Kidney epithelial cell (primary cell): ENCODE data around the gene R3HDM4. TPM values are rescaled to one million over a fixed set of nuclear protein-coding genes. Genes with fewer than 3 reads are reported as not detected.

Experiments
- DNase-seq: peaks from one replicate; pipeline ENCODE4 v3.0.0-alpha.2; 2010; ENCODE audit warnings: low read depth
- H3K27me3 ChIP-seq: 2 replicates; pipeline ENCODE4 v1.6.0; 2011; ENCODE audit warnings: low read length; ENCODE audit not compliant: control insufficient read depth, insufficient read depth
- H3K36me3 ChIP-seq: 2 replicates; pipeline ENCODE4 v1.5.1; 2011; ENCODE audit warnings: low read length; ENCODE audit not compliant: control insufficient read depth, insufficient read depth
- H3K4me3 ChIP-seq: 2 replicates; pipeline ENCODE4 v1.5.1; 2011; ENCODE audit warnings: low read depth, mild to moderate bottlenecking, control low read depth, low read length
- total RNA-seq: library from RNA; depleted of rRNA; stranded (reverse); fragments of >200 nt; gene quantifications from 2 replicates; pipeline ENCODE4 v1.2.3, GENCODE V29; 2015
- TF ChIP-seq, protein P1 (sequence below): IDR thresholded peaks from 2 replicates; pipeline ENCODE4 v1.5.1; 2011; ENCODE audit warnings: mild to moderate bottlenecking, moderate library complexity, low read length, control low read depth, inconsistent platforms; ENCODE audit not compliant: insufficient read depth, poor library complexity, severe bottlenecking

Gene R3HDM4
- total RNA-seq, 1 donor from 2014 or later, result 61.5 TPM

DNA sequence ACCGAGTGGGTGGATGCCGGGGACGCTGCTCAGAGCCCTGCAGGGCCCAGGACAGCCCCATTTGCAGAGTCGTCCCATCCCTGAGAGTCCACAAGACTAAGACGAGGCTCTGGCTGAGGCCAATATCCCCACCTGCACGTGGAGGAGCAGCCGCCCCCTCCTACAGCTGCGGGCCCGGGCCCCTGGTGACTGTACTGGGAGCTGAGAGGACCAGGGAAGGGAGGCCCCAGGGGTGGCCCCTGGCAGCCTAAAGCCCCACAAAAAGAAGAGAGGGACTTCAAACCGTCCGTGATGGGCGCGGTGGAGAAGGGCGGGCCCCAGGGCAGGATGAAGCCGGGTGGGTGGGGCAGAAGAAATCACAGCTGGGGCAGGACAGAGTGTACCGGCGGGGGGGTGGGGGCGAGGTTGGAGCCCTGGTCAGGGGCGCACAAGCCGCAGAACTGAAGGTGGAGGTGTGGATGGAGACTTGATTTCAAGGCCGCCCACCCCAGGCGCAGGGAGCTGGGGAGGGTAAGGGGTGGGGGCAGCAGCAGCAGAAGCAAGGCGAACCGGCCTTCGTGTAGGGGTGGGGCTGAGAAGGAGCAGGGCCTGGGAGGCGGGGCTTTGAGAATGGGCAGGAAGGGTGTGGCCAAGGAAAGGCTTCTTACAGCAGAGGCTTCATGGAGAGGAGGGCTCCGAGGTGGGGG is 40.6 kb downstream of the R3HDM4 start:
- TF ChIP-seq, protein P1, sequence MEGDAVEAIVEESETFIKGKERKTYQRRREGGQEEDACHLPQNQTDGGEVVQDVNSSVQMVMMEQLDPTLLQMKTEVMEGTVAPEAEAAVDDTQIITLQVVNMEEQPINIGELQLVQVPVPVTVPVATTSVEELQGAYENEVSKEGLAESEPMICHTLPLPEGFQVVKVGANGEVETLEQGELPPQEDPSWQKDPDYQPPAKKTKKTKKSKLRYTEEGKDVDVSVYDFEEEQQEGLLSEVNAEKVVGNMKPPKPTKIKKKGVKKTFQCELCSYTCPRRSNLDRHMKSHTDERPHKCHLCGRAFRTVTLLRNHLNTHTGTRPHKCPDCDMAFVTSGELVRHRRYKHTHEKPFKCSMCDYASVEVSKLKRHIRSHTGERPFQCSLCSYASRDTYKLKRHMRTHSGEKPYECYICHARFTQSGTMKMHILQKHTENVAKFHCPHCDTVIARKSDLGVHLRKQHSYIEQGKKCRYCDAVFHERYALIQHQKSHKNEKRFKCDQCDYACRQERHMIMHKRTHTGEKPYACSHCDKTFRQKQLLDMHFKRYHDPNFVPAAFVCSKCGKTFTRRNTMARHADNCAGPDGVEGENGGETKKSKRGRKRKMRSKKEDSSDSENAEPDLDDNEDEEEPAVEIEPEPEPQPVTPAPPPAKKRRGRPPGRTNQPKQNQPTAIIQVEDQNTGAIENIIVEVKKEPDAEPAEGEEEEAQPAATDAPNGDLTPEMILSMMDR, result no peak
- H3K27me3 ChIP-seq, result no peaks in the 10 kb centered on the region
- no peak for DNase-seq
- peaks cover 6% of the 10 kb centered on the region for H3K36me3 ChIP-seq
- H3K4me3 ChIP-seq, result no peak overlapping the region

DNA sequence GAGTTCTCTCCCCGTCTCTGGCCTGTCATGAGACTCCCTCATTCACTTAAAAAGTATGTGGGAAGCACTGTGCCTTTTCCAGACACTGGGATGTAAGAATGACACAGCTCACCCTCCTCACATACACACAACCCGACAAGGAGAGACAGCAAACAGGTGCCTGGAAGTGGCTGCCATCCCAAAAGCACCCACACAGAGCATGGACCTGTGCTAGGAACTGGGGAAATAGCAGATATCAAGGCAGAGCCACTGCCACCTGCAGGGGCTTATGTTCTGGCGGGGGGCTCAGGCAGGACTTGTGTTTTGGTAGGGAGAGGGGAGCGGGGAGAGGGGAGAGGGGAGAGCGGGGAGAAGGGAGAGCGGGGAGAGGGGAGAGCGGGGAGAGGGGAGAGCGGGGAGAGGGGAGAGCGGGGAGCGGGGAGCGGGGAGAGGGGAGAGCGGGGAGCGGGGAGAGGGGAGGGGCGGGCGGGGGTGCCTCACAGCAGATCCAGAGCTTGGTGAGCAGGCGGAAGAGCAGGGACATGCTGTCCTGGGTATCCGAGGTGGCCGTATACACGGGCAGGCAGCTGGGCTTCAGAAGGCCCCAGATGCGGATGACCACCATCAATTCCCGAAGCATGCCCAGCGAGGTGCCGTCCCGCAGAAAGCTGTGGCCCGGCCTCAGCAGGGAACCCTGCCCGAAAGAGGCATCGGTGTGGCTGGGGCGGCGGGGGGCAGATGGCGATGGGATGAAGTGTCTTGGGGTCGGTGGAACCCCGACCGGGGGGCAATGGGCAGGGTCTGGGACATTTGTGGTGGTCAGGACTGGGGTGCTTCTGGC is 41.4 kb downstream of the R3HDM4 start:
- no peak for DNase-seq
- H3K36me3 ChIP-seq, result peaks cover 6% of the 10 kb centered on the region
- H3K4me3 ChIP-seq, result no peak overlapping the region
- TF ChIP-seq, protein P1, result no peak
- no peaks in the 10 kb centered on the region for H3K27me3 ChIP-seq

DNA sequence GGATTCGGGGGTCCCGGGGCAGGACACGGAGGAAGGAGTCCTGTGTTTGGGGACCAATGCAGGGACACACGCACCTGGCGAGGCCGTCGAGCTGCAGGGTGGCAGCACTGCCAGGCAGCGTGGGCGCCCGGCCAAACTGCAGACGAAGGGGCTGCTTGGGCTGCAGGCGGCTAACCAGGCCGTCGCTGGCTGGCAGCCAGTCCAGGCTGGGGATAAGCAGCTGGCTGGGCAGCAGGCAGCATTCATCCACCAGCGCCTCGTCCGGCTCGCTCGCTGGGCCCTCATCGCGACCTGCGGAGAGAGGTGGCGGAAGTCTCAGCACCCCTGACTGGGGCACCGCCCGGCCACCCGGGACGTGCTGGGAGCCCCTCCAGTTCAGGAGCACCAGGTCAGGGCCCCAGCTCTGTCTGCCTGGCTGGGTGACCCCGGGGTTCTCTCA is 42.0 kb downstream of the R3HDM4 start:
- TF ChIP-seq, protein P1, result no peak
- H3K4me3 ChIP-seq, result no peak overlapping the region
- H3K36me3 ChIP-seq, result peaks cover 6% of the 10 kb centered on the region
- no peaks in the 10 kb centered on the region for H3K27me3 ChIP-seq
- no peak for DNase-seq

DNA sequence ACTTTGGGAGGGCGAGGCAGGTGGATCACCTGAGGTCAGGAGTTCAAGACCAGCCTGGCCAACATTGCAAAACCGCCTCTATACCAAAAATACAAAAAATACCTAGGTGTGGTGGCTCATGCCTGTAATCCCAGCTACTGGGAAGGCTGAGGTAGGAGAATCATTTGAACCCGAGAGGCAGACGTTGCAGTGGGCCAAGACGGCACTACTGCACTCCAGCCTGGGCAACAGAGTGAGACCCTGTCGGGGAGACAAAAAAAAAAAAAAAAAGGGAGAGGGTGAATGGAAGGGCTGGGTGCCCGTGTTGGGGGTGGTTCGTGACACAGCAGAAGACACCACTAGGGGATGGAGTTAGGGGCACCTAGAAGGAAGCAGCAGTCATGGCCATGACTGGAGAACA is 42.7 kb downstream of the R3HDM4 start:
- DNase-seq, result no peak
- peaks cover 6% of the 10 kb centered on the region for H3K36me3 ChIP-seq
- TF ChIP-seq, protein P1, result no peak
- H3K4me3 ChIP-seq, result no peak overlapping the region
- no peaks in the 10 kb centered on the region for H3K27me3 ChIP-seq

DNA sequence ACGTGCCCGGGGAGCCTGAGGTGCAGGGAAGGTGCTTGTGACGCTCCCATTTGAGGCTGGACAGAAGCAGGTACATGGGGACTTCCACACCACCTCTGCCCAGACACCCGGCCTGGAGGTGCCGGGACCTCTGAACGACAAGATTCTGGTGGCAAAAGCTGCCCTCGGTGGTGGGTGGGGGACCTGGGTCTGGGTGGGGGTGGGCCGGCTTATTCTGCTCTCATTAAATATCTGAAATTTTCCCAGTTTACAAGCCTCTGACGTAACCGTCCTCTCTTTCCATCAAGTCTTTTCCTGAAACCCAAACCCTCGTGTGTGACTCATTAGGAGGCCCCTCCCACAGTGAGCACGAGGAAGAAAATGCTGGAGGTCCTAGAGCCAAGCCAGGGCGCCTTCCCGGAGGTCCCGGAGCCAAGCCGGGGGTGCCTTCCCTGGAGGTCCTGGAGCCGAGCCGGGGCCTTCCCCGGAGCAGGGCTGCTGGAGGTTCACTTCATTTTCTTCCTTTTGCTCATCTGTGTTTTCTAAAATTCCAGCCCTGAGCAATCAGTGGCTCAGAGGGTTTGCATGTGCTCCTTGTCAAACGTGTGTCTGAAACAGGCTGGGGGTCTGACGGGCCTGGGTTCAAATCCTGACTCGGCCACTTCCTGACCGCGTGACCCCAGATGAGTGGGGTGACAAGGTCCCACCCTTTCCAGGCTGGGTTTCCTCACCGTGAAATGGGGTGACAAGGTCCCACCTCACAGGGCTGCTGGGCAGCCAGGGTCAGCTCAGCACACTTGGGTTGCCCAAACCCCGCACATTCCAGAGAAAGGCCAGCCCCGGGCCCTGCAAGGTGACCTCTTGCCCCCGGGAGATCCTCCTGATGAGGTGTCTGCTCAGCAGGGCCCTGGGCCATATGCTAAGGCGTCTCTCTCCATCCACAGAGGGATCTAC is 43.5 kb downstream of the R3HDM4 start:
- Histone ChIP-seq H3K36me3 (peaks cover 6% of the 10 kb centered on the region), H3K27me3 (no peaks in the 10 kb centered on the region), H3K4me3 (no peak overlapping the region)
- TF ChIP-seq, protein P1, result no peak
- DNase-seq, result no peak
